Esophagus (tissue), 2 donors: Measurements from ENCODE around the gene RILP. TPM values are rescaled to one million over a fixed set of nuclear protein-coding genes. Genes with fewer than 3 reads are reported as not detected.

ENCODE experiments used
- H3K27ac ChIP-seq, 2 donors: one replicate each; pipeline ENCODE4 v1.5.1; 2013; ENCODE audit warnings: low read depth in 2 of 2, mild to moderate bottlenecking in 2 of 2, inconsistent platforms in 1 of 2, low read length in 1 of 2, moderate library complexity in 1 of 2
- H3K27me3 ChIP-seq, 2 donors: one replicate each; pipeline ENCODE4 v1.6.1; 2013; ENCODE audit warnings: low read length in 2 of 2, control low read depth in 1 of 2, mild to moderate bottlenecking in 1 of 2; ENCODE audit not compliant: insufficient read depth in 2 of 2, control insufficient read depth in 1 of 2
- H3K36me3 ChIP-seq, 2 donors: one replicate each; pipeline ENCODE4 v1.6.1; 2013; ENCODE audit warnings: low read length in 1 of 2; ENCODE audit not compliant: control insufficient read depth in 2 of 2, insufficient read depth in 2 of 2
- H3K4me1 ChIP-seq, 2 donors: one replicate each; pipeline ENCODE4 v1.6.1; 2013; ENCODE audit warnings: low read length in 1 of 2; ENCODE audit not compliant: control insufficient read depth in 2 of 2, insufficient read depth in 2 of 2
- H3K4me3 ChIP-seq, 2 donors: one replicate each; pipeline ENCODE4 v1.5.1; 2013; ENCODE audit warnings: low read length in 2 of 2, mild to moderate bottlenecking in 2 of 2, low read depth in 1 of 2, moderate library complexity in 1 of 2
- H3K9me3 ChIP-seq, 2 donors: one replicate each; pipeline ENCODE4 v1.6.1; 2013; ENCODE audit warnings: mild to moderate bottlenecking in 2 of 2, low read depth in 1 of 2, low read length in 1 of 2, moderate library complexity in 1 of 2; ENCODE audit not compliant: control insufficient read depth in 2 of 2, insufficient read depth in 1 of 2
- WGBS, 2 donors: extraction: QIAGEN DNeasy Blood & Tissue Kit; methylation state at CpG; one replicate each; pipeline ENCODE4 v1.1.7; 2013; 5-methylcytosine and 5-hydroxymethylcytosine counted together
- polyA plus RNA-seq, 2 donors: library from polyadenylated mRNA; stranded (reverse); fragments of 200-250 nt; gene quantifications; one replicate each; pipeline ENCODE4 v1.2.3, GENCODE V29; 2013
- donor health status: healthy with polysubstance abuse.
- donor health status: Bipolar disorder and iron deficiency.

Gene RILP
- polyA plus RNA-seq, 2 donors: 4.6 to 6.0 TPM

DNA sequence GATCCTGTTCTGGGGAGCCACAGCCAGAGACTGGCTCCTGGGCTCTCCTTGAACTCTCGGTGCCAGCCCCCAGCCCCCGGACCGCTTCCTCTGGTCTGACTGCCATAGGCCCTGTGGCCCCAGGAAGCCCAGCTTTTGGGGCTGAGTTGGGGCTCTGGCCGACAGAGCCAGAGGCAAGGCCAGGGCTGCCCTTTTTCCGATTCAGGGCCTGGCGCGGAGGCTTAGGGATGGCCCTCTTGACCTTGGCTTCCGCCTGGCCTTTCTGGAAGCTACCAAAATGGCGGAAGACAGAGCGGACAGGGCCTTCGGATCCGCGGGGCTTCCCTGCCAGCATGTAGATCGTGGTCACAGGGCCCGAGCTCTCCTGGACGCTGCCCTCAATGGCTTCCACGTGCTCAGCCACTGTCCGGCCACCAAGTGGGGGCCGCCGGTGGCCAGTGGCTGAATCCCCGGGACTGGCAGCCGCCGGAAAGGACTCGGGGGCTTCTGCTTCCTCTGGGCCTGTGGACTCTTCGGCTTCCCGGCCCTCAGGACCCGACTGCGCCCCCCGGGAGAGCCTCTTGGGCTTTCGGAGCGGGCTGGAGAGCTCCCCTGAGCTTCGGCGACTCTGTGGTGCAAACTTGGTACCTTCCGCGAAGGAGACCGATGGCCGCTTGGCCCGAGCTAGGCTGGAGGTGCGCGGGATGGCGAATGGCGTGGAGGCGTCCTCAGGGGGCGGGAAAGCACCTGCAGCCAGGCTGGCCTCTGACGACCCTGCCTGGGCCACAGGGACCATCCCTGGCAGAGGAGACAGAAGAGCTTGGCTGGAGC is 14.6 kb downstream of the RILP start:
- Histone ChIP-seq H3K4me3 (no peak overlapping the region), H3K27me3 (no peaks in the 10 kb centered on the region), H3K36me3 (peaks cover 0 to 4% of the 10 kb centered on the region in 2 donors), H3K27ac (no peak overlapping the region), H3K4me1 (no peaks in the 10 kb centered on the region), H3K9me3 (no peaks in the 10 kb centered on the region)
- WGBS, 2 donors: 93 to 95% methylated on average over 44 to 45 of the region's 45 CpGs

DNA sequence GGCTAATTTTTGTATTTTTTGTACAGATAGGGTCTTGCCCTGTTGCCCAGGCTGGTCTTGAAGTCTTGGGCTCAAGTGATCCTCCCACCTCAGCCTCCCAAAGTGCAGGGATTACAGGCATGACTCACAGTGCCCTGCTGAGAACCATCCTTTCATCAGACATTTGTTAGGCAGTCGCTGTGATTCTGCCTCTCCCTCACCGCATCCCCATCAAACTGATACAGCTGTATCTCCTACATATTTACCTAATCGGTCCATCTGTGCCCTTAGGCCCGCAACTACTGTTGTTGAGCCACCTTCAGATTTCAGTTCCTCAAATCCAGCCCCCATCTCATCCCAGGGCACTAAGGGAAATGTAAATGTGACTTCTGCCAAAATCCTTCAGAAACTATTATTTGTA is 19.0 kb downstream of the RILP start:
- H3K4me3 ChIP-seq: no peak overlapping the region
- H3K9me3 ChIP-seq: no peaks in the 10 kb centered on the region
- no peaks in the 10 kb centered on the region for H3K27me3 ChIP-seq
- WGBS, 2 donors: 73 to 77% methylated on average over 4 of the region's 4 CpGs
- peaks cover 0 to 12% of the 10 kb centered on the region in 2 donors for H3K4me1 ChIP-seq
- H3K27ac ChIP-seq: no peak overlapping the region
- no peaks in the 10 kb centered on the region for H3K36me3 ChIP-seq

DNA sequence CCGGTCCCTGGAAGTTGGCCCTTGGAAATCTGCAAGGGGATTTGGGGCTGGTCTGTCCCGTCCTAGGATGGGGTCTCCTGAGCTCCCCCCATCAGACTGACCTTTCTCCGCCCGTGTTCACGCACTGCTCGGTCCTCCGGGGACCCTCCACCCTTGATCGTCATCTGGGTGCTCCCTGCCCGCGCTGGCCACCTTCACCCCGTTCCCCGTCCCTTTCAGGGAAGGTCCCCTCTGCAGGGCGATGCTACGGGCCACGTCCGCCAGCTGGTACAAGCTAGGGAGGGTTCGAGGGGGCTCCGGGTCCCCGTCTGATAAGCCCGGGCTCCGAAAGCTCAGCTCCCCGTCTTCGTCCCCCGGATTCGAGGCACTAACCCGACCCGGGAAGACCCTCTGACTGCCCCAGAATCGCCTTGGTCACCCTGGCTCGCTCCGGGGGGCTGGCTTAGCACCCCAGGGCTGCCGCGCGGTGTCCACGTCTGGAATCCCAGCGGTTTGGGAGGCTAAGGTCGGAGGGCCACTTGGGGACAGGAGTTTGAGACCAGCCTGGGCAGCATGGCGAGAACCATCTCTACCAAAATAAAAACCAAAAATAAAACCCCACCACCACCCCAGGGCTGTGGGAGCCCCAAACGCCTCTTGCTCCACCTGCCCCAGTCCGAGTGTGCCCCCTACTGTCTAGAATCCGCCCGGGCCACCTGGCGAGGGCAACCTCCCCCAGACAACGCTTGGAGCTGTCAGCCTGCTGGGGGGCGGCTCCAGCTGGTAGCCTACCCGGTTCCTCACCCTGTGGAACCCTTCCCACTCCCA is 20.0 kb downstream of the RILP start:
- Histone ChIP-seq H3K27ac (peak overlapping the region; percentile 29 to 66), H3K4me1 (peaks cover 0 to 12% of the 10 kb centered on the region in 2 donors)
- WGBS, 2 donors: 4% methylated on average over 45 of the region's 45 CpGs

DNA sequence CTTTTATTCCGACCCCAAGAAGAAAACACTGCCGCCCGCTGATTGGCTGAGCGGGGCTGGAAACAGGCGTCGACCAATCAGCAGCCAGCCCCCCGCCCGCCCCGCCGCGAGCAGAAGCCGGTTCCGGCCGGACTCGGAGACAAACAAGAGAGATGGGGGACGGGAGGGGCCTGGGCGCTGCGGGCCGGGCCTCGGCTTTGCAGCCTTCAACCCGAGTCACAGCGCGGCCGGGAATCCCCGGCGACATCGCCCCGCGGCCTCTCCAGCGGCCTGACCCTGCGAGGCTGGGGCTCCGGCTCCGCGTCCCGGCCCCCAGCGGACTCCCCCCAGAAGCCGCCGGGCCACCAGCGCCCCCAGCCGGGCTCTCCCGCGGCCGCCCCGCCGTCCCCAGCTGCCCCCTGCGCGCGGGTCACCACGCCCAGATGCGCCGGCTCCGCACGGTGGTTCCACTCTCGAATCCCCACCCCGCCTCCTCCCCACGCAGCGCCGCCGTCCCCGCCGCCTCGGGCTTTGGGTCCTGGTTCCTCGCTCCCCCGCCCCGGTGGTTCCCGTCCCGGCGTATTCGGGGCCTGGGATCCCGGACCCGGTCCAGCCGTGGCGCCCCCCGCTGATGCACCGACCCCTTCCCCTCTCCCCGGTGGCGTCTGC is 20.7 kb downstream of the RILP start:
- peaks cover 0 to 12% of the 10 kb centered on the region in 2 donors for H3K4me1 ChIP-seq
- H3K27ac ChIP-seq: peak overlapping the region; percentile 65 to 66
- peak overlapping the region; percentile 52 to 64 for H3K4me3 ChIP-seq
- no peaks in the 10 kb centered on the region for H3K27me3 ChIP-seq
- H3K9me3 ChIP-seq: no peaks in the 10 kb centered on the region
- no peaks in the 10 kb centered on the region for H3K36me3 ChIP-seq
- 1% methylated on average over 74 to 77 of the region's 77 CpGs for WGBS, 2 donors

More for the DNA sequence above, 20.0 kb downstream of the RILP start:
- Histone ChIP-seq H3K9me3 (no peaks in the 10 kb centered on the region), H3K36me3 (no peaks in the 10 kb centered on the region), H3K4me3 (peak overlapping the region; percentile 52 to 64), H3K27me3 (no peaks in the 10 kb centered on the region)

DNA sequence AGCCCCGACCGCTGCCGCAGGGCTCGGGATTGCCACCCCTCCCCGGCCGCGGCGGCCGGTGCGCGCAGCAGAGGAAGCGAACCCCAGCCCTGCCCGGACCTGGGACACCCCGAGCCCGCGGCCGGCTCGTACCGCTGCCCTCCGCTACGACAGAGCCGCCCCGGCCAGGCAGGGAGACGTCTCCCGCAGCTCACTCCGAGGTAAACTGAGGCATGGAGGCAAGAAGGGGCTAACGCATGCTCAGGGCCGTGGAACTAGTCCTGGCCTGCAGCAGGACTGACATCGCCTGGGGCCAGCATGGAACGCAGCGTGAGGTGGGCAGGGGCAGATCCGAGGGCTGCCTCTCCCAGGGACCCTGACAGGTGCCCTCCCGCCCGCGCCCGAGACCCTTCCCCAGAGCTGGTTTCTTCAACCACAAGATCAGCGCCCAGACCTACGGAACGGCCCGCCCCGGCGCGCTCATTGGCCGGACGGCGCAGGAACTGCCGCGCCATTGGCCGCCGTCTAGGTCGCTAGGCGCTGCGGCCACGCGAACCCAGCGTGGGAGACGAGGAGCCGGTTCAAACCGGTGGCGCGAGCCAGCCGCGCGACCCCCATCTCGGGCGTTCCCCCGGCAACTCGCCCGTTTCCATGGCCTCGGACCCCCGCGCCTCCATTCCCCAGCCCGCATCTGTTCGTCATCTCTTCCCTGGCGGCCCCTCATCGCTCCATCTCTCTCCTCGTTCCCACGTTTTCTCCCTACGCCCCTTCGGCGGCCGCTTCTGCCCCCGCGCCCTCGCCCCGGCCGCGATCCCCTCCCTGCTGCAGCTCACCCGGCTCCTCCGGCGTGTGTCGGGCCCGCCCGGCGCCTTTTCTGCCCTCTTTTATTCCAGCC is 21.4 kb downstream of the RILP start, which contains the start of gene SLC43A2:
Gene SLC43A2, minus strand, starts transcription at position 853 of the 874 bp plus-strand sequence. CDS start 960 bp downstream, outside the sequence.
- 0 to 1% methylated on average over 79 to 95 of the region's 95 CpGs for WGBS, 2 donors

DNA sequence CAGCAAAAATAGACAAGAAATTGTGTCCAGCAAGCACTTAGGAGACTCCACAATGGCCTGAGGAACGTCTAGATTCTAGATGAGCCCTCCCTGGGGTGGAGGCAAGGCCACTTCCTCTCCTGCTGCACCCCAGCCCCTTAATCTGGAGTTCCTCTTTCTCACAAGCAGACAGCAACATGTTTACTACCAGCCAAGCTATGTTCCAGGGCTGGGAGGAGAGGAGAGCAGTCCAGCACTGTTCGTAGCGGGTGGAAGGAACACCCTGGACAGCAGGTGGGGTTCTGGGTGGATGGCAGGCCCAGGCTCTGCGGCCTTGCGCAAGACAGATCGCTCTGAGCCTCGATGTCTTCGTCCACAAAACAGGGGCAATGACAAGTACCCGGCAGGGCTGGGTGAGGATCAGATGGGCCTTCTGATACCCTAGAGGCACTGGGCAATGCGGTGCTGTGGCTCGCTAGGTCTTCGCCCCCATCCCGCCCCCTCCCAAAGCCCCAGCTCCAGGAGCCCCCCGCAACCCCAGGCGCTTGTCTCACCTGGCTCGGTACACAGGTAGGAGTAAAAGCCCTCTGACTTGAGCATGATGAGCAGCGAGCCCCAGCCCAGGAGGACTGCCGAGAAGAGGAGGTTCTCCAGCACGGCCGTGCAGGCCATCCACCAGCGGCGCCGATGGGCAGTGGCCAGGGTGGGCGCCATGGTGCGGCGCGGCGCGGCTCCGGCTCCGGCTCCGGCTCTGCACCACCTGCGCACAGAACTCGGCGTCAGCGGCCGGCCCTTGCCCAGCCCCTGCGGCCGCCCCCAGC is 22.3 kb downstream of the RILP start:
- Histone ChIP-seq H3K36me3 (no peaks in the 10 kb centered on the region), H3K4me3 (peak overlapping the region; percentile 52 to 64), H3K27ac (peak overlapping the region in 1 of 2 donors; percentile 62), H3K4me1 (peaks cover 0 to 12% of the 10 kb centered on the region in 2 donors), H3K27me3 (no peaks in the 10 kb centered on the region), H3K9me3 (no peaks in the 10 kb centered on the region)
- WGBS, 2 donors: 25 to 31% methylated on average over 30 to 39 of the region's 39 CpGs

More for the DNA sequence above, 21.4 kb downstream of the RILP start, which contains the start of gene SLC43A2:
- H3K4me1 ChIP-seq: peaks cover 0 to 12% of the 10 kb centered on the region in 2 donors
- peak within 1 kb of the TSS; percentile 52 to 64 for H3K4me3 ChIP-seq
- peak within 1 kb of the TSS; percentile 66 to 72 for H3K27ac ChIP-seq
- no peaks in the 10 kb centered on the region for H3K36me3 ChIP-seq
- H3K9me3 ChIP-seq: no peaks in the 10 kb centered on the region
- no peaks in the 10 kb centered on the region for H3K27me3 ChIP-seq

DNA sequence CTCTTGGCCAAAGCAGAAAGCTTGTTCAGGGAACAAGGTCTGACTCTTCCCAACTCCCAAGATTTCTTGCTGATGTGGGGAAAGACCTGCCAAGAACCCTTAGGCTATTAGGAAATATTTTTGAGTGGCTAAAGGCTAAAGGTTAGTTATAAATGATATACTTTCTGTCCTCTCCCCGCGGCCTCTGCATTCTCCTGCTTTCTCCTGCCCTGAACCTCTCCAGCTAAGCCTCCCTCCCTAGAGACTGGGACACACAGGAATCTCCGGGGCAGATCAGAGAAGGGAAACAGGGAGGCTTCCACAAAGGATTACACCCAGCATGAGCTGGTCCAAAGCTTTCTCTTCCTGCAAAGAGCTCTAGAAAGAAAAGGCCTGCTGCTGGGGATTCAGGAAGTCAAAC is 23.3 kb downstream of the RILP start:
- Histone ChIP-seq H3K36me3 (no peaks in the 10 kb centered on the region), H3K27ac (no peak overlapping the region)

DNA sequence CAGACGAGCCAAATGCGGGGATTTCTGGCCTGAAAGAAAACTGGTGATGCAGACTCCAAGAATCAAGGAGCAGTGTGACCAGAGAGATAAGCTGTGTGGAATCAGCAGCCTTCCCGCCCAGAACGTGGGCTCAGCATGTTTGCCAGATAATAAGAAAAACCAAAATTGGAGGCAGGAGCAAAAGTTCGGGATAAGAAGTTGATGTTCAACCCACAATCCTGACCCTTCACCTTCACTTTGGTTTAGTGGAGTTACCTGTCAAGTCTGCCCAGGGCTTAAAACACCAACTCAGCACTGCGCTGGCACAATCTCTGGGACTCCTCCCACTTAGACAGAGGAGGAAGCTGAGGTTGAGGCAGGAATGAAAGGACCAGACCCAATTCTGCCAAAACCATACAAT is 24.1 kb downstream of the RILP start:
- Histone ChIP-seq H3K4me3 (no peak overlapping the region), H3K27me3 (no peaks in the 10 kb centered on the region), H3K9me3 (no peaks in the 10 kb centered on the region), H3K4me1 (peaks cover 0 to 12% of the 10 kb centered on the region in 2 donors), H3K36me3 (no peaks in the 10 kb centered on the region), H3K27ac (no peak overlapping the region)
- WGBS, 2 donors: 72 to 86% methylated on average over 6 of the region's 6 CpGs

More for the DNA sequence above, 23.3 kb downstream of the RILP start:
- no peak overlapping the region for H3K4me3 ChIP-seq
- H3K27me3 ChIP-seq: no peaks in the 10 kb centered on the region
- H3K9me3 ChIP-seq: no peaks in the 10 kb centered on the region
- peaks cover 0 to 12% of the 10 kb centered on the region in 2 donors for H3K4me1 ChIP-seq
- 51 to 57% methylated on average over 3 of the region's 3 CpGs for WGBS, 2 donors
